ENCODE results near the gene ABLIM2.

The ABLIM2 gene

DNA sequence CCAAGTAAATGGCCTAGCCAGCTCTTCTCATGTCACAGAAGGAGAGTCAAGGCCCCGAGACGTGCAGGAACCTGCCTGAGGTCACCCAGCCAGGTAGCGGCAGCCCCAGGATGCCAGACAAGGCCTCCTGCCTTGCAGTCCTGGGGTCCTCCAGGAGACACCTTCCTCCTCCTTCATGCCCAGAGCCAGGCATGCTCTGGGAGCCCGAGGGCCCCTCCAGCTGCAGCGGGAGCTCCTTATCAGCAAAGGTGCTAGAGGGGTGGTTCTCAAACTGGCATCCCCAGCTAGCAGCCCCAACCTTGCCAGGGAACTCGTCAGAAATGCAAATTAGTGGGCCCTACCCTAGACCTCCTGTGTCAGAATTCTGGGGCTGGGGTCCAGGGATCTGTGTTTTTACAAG, 162.7 kb downstream of the ABLIM2 start:
- no peaks in the 10 kb centered on the region for H3K36me3 ChIP-seq (ENCODE audit: control insufficient read depth, insufficient read depth, low read length)
- H3K27me3 ChIP-seq (ENCODE audit: control insufficient read depth, insufficient read depth, low read length), result no peaks in the 10 kb centered on the region
- no peak overlapping the region for H3K9ac ChIP-seq (ENCODE audit: low read length)
- H3K27ac ChIP-seq (ENCODE audit: low read depth, low read length), result no peak overlapping the region
- H3K4me3 ChIP-seq (ENCODE audit: low read length), result no peak overlapping the region
- no peaks in the 10 kb centered on the region for H3K4me1 ChIP-seq (ENCODE audit: control insufficient read depth, insufficient read depth, low read length)

DNA sequence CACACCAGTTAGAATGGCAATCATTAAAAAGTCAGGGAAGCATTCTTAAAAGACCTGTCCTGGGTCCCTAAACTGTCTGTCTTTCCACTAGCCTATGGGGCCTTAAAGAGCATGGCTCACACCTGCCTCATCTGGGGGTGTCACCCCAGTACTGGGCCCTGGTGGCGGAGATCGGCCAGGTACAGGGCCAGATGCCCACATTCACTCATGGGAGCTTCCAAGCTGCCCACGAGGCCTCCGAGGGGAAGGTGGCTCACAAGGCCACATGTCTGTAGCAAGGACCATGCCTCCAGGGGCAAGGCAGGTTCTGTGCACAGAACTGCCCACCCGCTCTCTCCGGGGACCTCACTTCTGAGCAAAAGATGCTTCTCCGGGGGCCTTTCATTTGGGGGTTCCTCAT, 163.5 kb downstream of the ABLIM2 start:
- Histone ChIP-seq H3K4me1 (ENCODE audit: control insufficient read depth, insufficient read depth, low read length) (no peaks in the 10 kb centered on the region), H3K4me3 (ENCODE audit: low read length) (no peak overlapping the region), H3K36me3 (ENCODE audit: control insufficient read depth, insufficient read depth, low read length) (no peaks in the 10 kb centered on the region), H3K27me3 (ENCODE audit: control insufficient read depth, insufficient read depth, low read length) (no peaks in the 10 kb centered on the region), H3K27ac (ENCODE audit: low read depth, low read length) (no peak overlapping the region), H3K9ac (ENCODE audit: low read length) (no peak overlapping the region)

DNA sequence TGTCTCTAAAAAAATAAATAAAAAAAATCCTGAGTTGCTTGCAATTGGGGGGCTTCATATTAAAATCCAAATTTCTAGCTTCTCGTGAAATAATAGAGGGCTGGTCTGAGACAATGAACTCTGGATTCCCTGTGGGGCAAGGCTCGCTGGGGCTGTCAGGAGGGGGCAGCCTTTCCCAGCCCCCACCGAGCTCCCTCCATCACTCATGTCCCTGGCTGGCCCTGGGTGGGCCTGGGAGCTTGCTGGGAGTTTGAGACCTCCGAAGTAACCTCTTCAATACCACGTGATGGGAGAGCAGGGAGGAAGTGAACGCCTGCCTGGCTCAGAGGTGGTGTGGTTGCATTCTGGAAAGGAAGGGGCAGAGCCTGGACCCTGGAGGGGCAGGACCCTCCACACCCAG, 164.9 kb downstream of the ABLIM2 start:
- no peak overlapping the region for H3K4me3 ChIP-seq (ENCODE audit: low read length)
- no peak overlapping the region for H3K9ac ChIP-seq (ENCODE audit: low read length)
- no peaks in the 10 kb centered on the region for H3K4me1 ChIP-seq (ENCODE audit: control insufficient read depth, insufficient read depth, low read length)
- H3K36me3 ChIP-seq (ENCODE audit: control insufficient read depth, insufficient read depth, low read length), result no peaks in the 10 kb centered on the region
- no peaks in the 10 kb centered on the region for H3K27me3 ChIP-seq (ENCODE audit: control insufficient read depth, insufficient read depth, low read length)
- no peak overlapping the region for H3K27ac ChIP-seq (ENCODE audit: low read depth, low read length)

DNA sequence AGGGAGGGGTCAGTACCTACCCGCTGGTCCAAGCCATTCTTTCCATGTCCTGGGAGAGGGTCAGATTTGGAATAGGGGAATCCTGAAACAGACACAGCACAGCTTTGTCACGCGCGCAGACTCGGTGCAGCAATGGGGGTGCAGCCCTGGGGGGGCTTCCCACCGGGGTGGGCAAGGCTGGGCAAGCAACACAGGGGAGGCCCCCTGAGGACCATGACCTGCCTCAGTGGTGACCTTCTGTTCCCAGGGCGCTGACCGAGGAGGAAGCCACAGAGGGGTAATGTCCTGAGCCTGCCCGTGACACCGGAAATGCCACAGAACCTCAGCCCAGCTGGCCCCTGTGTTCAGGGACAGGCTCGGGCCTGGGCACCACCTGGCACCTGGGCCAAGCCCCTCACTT, 165.8 kb downstream of the ABLIM2 start:
- Histone ChIP-seq H3K36me3 (ENCODE audit: control insufficient read depth, insufficient read depth, low read length) (no peaks in the 10 kb centered on the region), H3K27me3 (ENCODE audit: control insufficient read depth, insufficient read depth, low read length) (no peaks in the 10 kb centered on the region), H3K4me1 (ENCODE audit: control insufficient read depth, insufficient read depth, low read length) (no peaks in the 10 kb centered on the region), H3K9ac (ENCODE audit: low read length) (no peak overlapping the region), H3K27ac (ENCODE audit: low read depth, low read length) (no peak overlapping the region), H3K4me3 (ENCODE audit: low read length) (no peak overlapping the region)

DNA sequence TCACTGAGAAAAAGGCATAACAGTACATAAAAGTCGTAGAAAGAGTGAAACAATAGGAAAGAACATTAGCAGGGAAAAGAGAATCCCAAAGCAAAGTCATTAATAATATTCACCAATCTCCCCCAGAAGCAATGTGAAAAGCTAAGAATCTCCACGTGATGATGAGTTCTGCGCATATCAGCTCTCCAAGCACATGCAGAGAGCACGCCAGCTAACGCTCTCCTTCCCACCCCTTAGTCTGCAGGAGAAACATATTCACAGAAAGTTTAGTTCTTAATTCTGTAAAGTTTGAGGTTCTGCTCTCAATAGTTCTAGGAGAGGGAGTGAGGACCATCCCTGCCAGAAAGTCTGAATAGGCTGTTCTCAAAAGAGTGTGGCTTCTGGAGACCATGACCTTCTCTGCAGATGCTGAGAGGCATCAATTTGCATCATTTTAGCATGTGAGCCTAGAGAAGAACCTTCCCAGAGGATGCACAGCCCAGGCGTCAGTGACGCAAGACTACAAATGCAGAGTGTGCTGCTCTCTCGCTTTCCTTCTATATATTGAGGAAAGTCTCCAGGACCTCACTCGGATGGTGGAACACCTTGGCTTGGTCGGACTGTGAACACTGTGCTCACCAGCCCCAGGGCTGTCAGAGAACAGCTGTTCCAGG, 167.7 kb downstream of the ABLIM2 start:
- Histone ChIP-seq H3K36me3 (ENCODE audit: control insufficient read depth, insufficient read depth, low read length) (no peaks in the 10 kb centered on the region), H3K9ac (ENCODE audit: low read length) (no peak overlapping the region), H3K4me3 (ENCODE audit: low read length) (no peak overlapping the region), H3K27ac (ENCODE audit: low read depth, low read length) (no peak overlapping the region), H3K27me3 (ENCODE audit: control insufficient read depth, insufficient read depth, low read length) (no peaks in the 10 kb centered on the region), H3K4me1 (ENCODE audit: control insufficient read depth, insufficient read depth, low read length) (no peaks in the 10 kb centered on the region)

DNA sequence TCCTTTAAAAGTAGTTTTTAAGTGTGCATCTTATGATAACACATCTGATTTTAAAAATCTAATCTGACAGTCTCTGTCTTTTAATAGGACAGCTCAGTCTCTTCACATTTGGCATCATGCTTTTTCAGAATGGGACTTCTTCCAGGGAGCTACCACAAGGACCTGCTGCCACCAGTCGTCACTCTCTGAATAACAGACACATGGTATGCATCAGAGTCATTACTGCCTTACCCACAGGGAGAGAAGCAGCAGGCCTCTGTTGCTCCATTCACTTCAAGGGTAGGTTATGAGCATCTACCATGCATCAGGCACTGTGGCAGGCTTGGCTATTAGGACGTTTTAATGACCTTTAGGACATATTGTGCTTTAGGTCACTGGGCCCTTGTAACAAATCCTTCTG, 169.0 kb downstream of the ABLIM2 start:
- Histone ChIP-seq H3K27ac (ENCODE audit: low read depth, low read length) (no peak overlapping the region), H3K9ac (ENCODE audit: low read length) (no peak overlapping the region)

DNA sequence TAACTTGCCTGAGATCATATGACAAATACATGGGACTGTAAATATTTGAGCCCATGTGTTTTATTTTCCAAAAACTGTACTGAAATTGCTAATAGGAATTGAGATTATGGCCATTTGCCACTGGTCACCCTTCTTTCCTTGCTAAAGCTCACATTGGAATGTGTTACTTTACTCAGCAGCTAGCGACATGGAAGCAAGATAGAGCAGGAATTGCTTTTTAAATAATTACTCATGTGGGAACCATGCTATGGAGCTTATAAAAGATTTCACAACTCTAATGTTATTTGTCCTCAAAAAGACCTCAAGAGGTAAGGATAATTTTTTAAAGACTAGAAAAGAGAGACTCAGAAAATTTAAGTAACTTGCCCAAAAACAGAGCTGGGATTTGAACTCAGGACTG, 170.2 kb downstream of the ABLIM2 start:
- no peak overlapping the region for H3K27ac ChIP-seq (ENCODE audit: low read depth, low read length)
- H3K9ac ChIP-seq (ENCODE audit: low read length), result no peak overlapping the region

More for the DNA sequence above, 169.0 kb downstream of the ABLIM2 start:
- H3K4me1 ChIP-seq (ENCODE audit: control insufficient read depth, insufficient read depth, low read length), result no peaks in the 10 kb centered on the region
- no peaks in the 10 kb centered on the region for H3K27me3 ChIP-seq (ENCODE audit: control insufficient read depth, insufficient read depth, low read length)
- no peaks in the 10 kb centered on the region for H3K36me3 ChIP-seq (ENCODE audit: control insufficient read depth, insufficient read depth, low read length)
- no peak overlapping the region for H3K4me3 ChIP-seq (ENCODE audit: low read length)

DNA sequence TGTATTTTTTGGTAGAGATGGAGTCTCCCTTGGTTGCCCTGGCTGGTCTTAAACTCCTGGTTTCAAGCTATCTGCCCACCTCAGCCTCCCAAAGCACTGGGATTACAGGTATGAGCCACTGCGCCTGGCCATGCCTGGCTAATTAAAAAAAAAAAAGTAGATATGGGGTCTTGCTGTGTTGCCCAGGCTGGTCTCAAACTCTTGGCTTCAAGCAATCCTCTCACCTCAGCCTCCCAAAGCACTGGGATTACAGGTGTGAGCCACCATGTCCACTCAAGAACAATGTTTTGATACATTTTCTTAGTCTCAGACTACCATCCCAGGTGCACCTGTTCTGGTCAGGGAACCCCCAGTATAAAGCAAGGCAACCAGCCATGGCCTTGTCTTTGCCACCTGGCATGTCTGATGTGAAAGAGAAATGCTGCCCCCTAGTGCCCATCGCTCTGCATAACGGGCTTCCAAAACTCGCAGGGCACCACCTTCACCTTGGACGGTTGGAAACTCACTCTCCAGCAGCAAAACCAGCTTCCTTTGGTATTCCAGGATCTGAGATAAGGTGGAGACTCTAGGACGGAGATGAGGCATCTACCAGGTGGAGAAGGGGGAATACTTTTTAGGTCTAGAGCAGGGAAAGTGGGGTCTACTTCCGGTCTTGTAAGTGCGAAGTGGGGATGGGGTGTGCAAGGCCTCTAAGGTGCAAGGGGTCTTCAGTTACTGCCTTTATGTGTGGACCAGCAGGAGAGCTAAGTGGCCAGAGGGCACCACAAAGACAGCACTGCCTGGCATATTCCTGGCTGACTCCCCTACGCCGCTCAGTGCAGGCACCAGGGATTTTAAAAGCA, 171.2 kb downstream of the ABLIM2 start:
- no peak overlapping the region for H3K9ac ChIP-seq (ENCODE audit: low read length)
- H3K4me3 ChIP-seq (ENCODE audit: low read length), result no peak overlapping the region
- peaks cover 2% of the 10 kb centered on the region for H3K27me3 ChIP-seq (ENCODE audit: control insufficient read depth, insufficient read depth, low read length)
- no peak overlapping the region for H3K27ac ChIP-seq (ENCODE audit: low read depth, low read length)
- no peaks in the 10 kb centered on the region for H3K4me1 ChIP-seq (ENCODE audit: control insufficient read depth, insufficient read depth, low read length)
- H3K36me3 ChIP-seq (ENCODE audit: control insufficient read depth, insufficient read depth, low read length), result no peaks in the 10 kb centered on the region

More for the DNA sequence above, 170.2 kb downstream of the ABLIM2 start:
- Histone ChIP-seq H3K36me3 (ENCODE audit: control insufficient read depth, insufficient read depth, low read length) (no peaks in the 10 kb centered on the region), H3K27me3 (ENCODE audit: control insufficient read depth, insufficient read depth, low read length) (no peaks in the 10 kb centered on the region), H3K4me3 (ENCODE audit: low read length) (no peak overlapping the region), H3K4me1 (ENCODE audit: control insufficient read depth, insufficient read depth, low read length) (no peaks in the 10 kb centered on the region)

DNA sequence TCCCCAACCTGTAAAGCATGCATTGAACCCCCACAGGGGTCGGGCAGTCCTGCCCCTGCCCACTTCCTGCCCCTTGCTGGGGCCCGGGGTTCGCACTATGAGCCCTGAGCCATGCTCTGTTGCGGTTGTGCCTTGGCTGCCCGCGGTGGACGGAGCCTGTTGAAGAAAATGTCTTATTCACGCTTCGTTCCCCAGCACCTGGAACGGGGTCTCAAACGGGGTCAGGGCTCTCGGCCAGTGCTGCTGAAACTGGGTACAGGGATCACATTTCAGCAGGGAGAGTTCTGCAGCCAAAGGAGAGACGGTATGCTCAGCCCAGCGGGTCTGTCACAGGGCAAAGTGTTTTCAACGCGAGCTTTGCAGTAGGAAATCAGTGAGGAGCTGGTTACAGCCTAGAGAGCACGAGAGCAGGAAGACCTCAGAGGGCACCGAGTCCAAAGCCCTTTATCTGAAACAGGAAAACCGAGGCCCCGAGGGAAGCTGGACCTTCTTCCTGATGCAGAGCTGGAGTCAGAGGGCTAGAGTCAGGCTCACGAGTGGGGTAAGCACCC, 172.6 kb downstream of the ABLIM2 start:
- Histone ChIP-seq H3K4me1 (ENCODE audit: control insufficient read depth, insufficient read depth, low read length) (no peaks in the 10 kb centered on the region), H3K4me3 (ENCODE audit: low read length) (no peak overlapping the region), H3K27me3 (ENCODE audit: control insufficient read depth, insufficient read depth, low read length) (peaks cover 2% of the 10 kb centered on the region), H3K27ac (ENCODE audit: low read depth, low read length) (no peak overlapping the region), H3K9ac (ENCODE audit: low read length) (no peak overlapping the region), H3K36me3 (ENCODE audit: control insufficient read depth, insufficient read depth, low read length) (no peaks in the 10 kb centered on the region)

DNA sequence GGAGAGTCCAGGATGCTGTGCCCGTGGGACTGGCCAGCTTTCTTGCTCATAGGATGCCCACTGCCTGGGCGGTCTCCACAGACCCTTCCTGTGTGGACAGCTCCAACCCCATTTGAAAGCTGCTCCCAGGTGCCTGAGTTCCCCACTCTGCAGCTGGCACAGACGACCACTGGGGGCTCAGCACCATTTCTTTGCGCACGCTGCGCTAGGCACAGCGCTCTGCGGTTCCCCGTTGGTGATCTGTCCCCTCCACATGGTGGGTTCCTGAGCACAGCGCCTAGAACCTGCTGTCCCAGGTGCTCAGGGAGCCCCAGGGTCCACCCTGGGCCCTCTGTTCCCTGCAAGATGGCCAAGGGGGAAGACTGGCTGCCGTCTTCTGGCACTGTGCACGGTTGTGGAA, 173.5 kb downstream of the ABLIM2 start:
- no peaks in the 10 kb centered on the region for H3K4me1 ChIP-seq (ENCODE audit: control insufficient read depth, insufficient read depth, low read length)
- H3K27me3 ChIP-seq (ENCODE audit: control insufficient read depth, insufficient read depth, low read length), result peaks cover 2% of the 10 kb centered on the region
- no peak overlapping the region for H3K4me3 ChIP-seq (ENCODE audit: low read length)
- H3K36me3 ChIP-seq (ENCODE audit: control insufficient read depth, insufficient read depth, low read length), result no peaks in the 10 kb centered on the region
- H3K27ac ChIP-seq (ENCODE audit: low read depth, low read length), result no peak overlapping the region
- no peak overlapping the region for H3K9ac ChIP-seq (ENCODE audit: low read length)

DNA sequence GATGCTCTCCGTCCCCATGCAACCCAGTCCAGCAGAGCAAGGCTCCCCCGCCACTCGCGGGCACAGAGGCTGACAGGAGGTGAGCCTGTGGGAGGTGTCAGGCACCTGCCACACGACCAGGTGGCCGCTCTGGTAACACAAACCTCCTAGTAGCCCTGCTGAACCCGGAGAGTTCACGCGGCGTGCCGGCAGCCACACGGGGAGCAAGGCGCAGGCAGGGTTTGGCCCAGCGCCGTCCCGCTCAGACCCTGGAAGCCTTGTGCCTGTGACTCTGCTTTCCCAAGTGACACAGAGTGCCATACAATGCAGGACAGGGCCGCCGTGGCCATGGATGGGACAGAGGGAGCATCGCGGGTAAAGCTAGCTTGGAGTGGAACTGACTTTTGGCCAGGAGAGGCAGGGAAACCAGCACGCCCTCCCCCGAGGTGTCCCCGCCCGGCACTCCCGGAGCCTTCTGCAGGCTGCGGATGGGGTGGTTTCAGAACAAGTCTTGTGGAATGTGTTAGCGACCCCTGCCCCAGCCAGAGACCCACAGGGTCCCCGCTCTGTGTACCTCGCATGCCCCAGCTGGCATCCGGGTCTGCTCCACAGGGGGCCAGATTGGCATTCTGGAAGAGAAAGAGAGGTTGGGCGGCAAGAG, 174.2 kb downstream of the ABLIM2 start:
- Histone ChIP-seq H3K36me3 (ENCODE audit: control insufficient read depth, insufficient read depth, low read length) (no peaks in the 10 kb centered on the region), H3K27ac (ENCODE audit: low read depth, low read length) (no peak overlapping the region), H3K4me1 (ENCODE audit: control insufficient read depth, insufficient read depth, low read length) (no peaks in the 10 kb centered on the region), H3K9ac (ENCODE audit: low read length) (no peak overlapping the region), H3K27me3 (ENCODE audit: control insufficient read depth, insufficient read depth, low read length) (peaks cover 2% of the 10 kb centered on the region), H3K4me3 (ENCODE audit: low read length) (no peak overlapping the region)

DNA sequence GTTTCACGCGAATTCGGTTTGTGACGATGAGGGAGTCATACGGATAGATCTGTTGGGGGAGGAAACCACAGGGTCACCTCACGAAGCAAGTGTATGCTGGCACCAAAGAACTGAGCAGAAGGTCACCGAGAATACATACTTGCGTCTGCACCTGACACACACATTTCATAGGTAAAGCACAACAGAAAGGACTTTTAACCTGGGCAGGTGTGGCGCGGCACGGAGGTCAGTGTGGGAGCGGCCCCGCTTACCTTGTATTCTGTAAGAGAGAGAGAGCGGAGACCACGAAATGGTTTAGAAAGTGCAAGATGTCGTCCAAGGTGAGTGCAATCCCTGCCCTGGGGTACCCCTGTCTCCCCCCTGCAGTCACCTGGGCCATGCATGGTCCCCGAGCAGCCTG, 175.3 kb downstream of the ABLIM2 start:
- peaks cover 2% of the 10 kb centered on the region for H3K27me3 ChIP-seq (ENCODE audit: control insufficient read depth, insufficient read depth, low read length)
- peaks cover 11% of the 10 kb centered on the region for H3K4me1 ChIP-seq (ENCODE audit: control insufficient read depth, insufficient read depth, low read length)
- H3K27ac ChIP-seq (ENCODE audit: low read depth, low read length), result no peak overlapping the region
- no peak overlapping the region for H3K4me3 ChIP-seq (ENCODE audit: low read length)
- no peaks in the 10 kb centered on the region for H3K36me3 ChIP-seq (ENCODE audit: control insufficient read depth, insufficient read depth, low read length)
- no peak overlapping the region for H3K9ac ChIP-seq (ENCODE audit: low read length)

Data from rectal smooth muscle tissue (tissue), 1 donor.